HEK293 (cell line): ENCODE measurements around the gene C16orf74.
A peak's percentile ranks its signal among the peaks of the same experiment; 100 is the strongest.

ENCODE experiments used
- CTCF ChIA-PET: fragments of 350-600 bp; formaldehyde crosslinking; extraction: SDS; loops from one replicate; lab custom pipeline; 2021; ENCODE audit warnings: antibody characterized with exemption; lab: Yijun Ruan, JAX
- POLR2A ChIA-PET: fragments of 300-600 bp; formaldehyde crosslinking; extraction: SDS; loops from one replicate; lab custom pipeline; 2020; ENCODE audit warnings: antibody characterized with exemption, inconsistent platforms; lab: Yijun Ruan, JAX
- H3K27ac ChIP-seq: fragments of 200-500 bp; sonication (Bioruptor generic); 2 replicates; pipeline ENCODE4 v1.5.1; 2014; ENCODE audit warnings: low read depth, low read length, control low read depth, inconsistent platforms; ENCODE audit errors: extremely low read depth
- H3K36me3 ChIP-seq, 2 experiments: fragments of 200-500 bp in 1 of 2; sonication (Bioruptor generic) in 1 of 2; 1 replicate in 1 of 2; 2 replicates in 1 of 2; pipeline ENCODE4 v1.5.1; 2014 to 2017; ENCODE audit warnings: inconsistent platforms in 2 of 2, low read length in 2 of 2; ENCODE audit not compliant: control insufficient read depth in 2 of 2, insufficient read depth in 1 of 2
- H3K4me1 ChIP-seq: fragments of 200-500 bp; sonication (Bioruptor generic); 2 replicates; pipeline ENCODE4 v1.5.1; 2014; ENCODE audit warnings: mild to moderate bottlenecking, low read length, inconsistent platforms; ENCODE audit not compliant: control insufficient read depth, insufficient read depth
- H3K4me3 ChIP-seq: 2 replicates; pipeline ENCODE4 v1.5.1; 2011; ENCODE audit warnings: low read depth, mild to moderate bottlenecking, control low read depth, low read length, moderate library complexity
- H3K9me3 ChIP-seq: fragments of 200-500 bp; sonication (Bioruptor generic); 2 replicates; pipeline ENCODE4 v1.5.1; 2014; ENCODE audit warnings: low read depth, low read length, inconsistent platforms; ENCODE audit not compliant: control insufficient read depth, insufficient read depth
- CTCF ChIP-seq: fragments of 450-650 bp; formaldehyde crosslinking; IDR thresholded peaks from 2 replicates; pipeline ENCODE4 v1.5.1; 2016; ENCODE audit warnings: missing biosample characterization, missing genetic modification characterization
- EGR2 ChIP-seq: fragments of 450-650 bp; formaldehyde crosslinking; IDR thresholded peaks from 2 replicates; pipeline ENCODE4 v1.5.1; 2016; ENCODE audit warnings: low read depth, missing biosample characterization, missing genetic modification characterization
- GLIS1 ChIP-seq: fragments of 450-650 bp; formaldehyde crosslinking; IDR thresholded peaks from 2 replicates; pipeline ENCODE4 v1.5.1; 2016; ENCODE audit warnings: missing biosample characterization, missing genetic modification characterization
- KLF16 ChIP-seq: fragments of 450-650 bp; formaldehyde crosslinking; IDR thresholded peaks from 2 replicates; pipeline ENCODE4 v1.5.1; 2017; ENCODE audit warnings: missing biosample characterization, missing genetic modification characterization
- PATZ1 ChIP-seq: fragments of 450-650 bp; formaldehyde crosslinking; IDR thresholded peaks from 2 replicates; pipeline ENCODE4 v1.5.1; 2016; ENCODE audit warnings: missing biosample characterization, missing genetic modification characterization
- PRDM10 ChIP-seq: fragments of 450-650 bp; formaldehyde crosslinking; IDR thresholded peaks from 2 replicates; pipeline ENCODE4 v1.5.1; 2016; ENCODE audit warnings: missing biosample characterization, missing genetic modification characterization
- ZFHX2 ChIP-seq: fragments of 450-650 bp; formaldehyde crosslinking; conservative IDR thresholded peaks from 2 replicates; pipeline ENCODE4 v1.5.1; 2016; ENCODE audit warnings: missing biosample characterization, missing genetic modification characterization
- ZNF404 ChIP-seq: fragments of 450-650 bp; formaldehyde crosslinking; IDR thresholded peaks from 2 replicates; pipeline ENCODE4 v1.5.1; 2017; ENCODE audit warnings: missing biosample characterization, missing genetic modification characterization
- ZNF416 ChIP-seq: fragments of 450-650 bp; formaldehyde crosslinking; IDR thresholded peaks from 2 replicates; pipeline ENCODE4 v1.5.1; 2016; ENCODE audit warnings: missing biosample characterization, missing genetic modification characterization
- ZNF433 ChIP-seq: fragments of 450-650 bp; formaldehyde crosslinking; IDR thresholded peaks from 2 replicates; pipeline ENCODE4 v1.5.1; 2016; ENCODE audit warnings: missing biosample characterization, missing genetic modification characterization, low read depth
- ZNF449 ChIP-seq: fragments of 450-650 bp; formaldehyde crosslinking; IDR thresholded peaks from 2 replicates; pipeline ENCODE4 v1.5.1; 2017; ENCODE audit warnings: missing biosample characterization, mild to moderate bottlenecking, missing genetic modification characterization, moderate library complexity
- ZNF600 ChIP-seq: fragments of 450-650 bp; formaldehyde crosslinking; IDR thresholded peaks from 2 replicates; pipeline ENCODE4 v1.5.1; 2016; ENCODE audit warnings: missing biosample characterization, missing genetic modification characterization
- ZNF658 ChIP-seq: fragments of 450-650 bp; formaldehyde crosslinking; IDR thresholded peaks from 2 replicates; pipeline ENCODE4; 2016; ENCODE audit warnings: missing biosample characterization, missing genetic modification characterization

Gene C16orf74

GRCh38 chr16:85752511-85753420 is 1.9 kb upstream of the C16orf74 start:
- CTCF ChIA-PET, result interaction anchor here (0.6 kb wide), 1 partner anchor 238 kb away, joined by 3 read pairs; no protein-coding TSS in a partner anchor
- H3K4me1 ChIP-seq, result peaks cover 5% of the 10 kb centered on the region; the same call in 1 of the 2 replicates
- no peak overlapping the region for H3K27ac ChIP-seq
- no peaks in the 10 kb centered on the region for H3K9me3 ChIP-seq
- POLR2A ChIA-PET, result no interaction called here
- TF ChIP-seq GLIS1 (tag by site-specific recombination), result peak; percentile 67
- TF ChIP-seq ZNF658 (tag by site-specific recombination), result no peak
- peak; percentile 82 for TF ChIP-seq ZNF600 (tag by site-specific recombination)
- peak; percentile 35; the same call in 1 of the 2 replicates for TF ChIP-seq CTCF
- H3K4me3 ChIP-seq, result no peak overlapping the region
- H3K36me3 ChIP-seq, result no peaks in the 10 kb centered on the region

GRCh38 chr16:85751698-85752501 is 1.0 kb upstream of the C16orf74 start:
- H3K9me3 ChIP-seq, result no peaks in the 10 kb centered on the region
- H3K4me1 ChIP-seq, result peaks cover 5% of the 10 kb centered on the region; the same call in 1 of the 2 replicates
- no peak overlapping the region for H3K4me3 ChIP-seq
- CTCF ChIA-PET, result no interaction called here
- no peaks in the 10 kb centered on the region for H3K36me3 ChIP-seq
- TF ChIP-seq ZNF449 (tag by site-specific recombination), result no peak
- TF ChIP-seq PATZ1 (tag by site-specific recombination), result 0 out of 2 replicates have a peak, but pooled peaks have one; percentile 21
- TF ChIP-seq EGR2, result peak; percentile 66; the same call in 1 of the 2 replicates
- no peak for TF ChIP-seq ZNF416 (tag by site-specific recombination)
- TF ChIP-seq ZNF404, result no peak
- TF ChIP-seq ZFHX2 (tag by site-specific recombination), result peak; percentile 48
- no peak for TF ChIP-seq ZNF433
- TF ChIP-seq PRDM10, result no peak
- no peak for TF ChIP-seq KLF16
- POLR2A ChIA-PET, result no interaction called here
- H3K27ac ChIP-seq, result no peak overlapping the region
